SKM-1 (cell line): ENCODE measurements around the gene GNG14.
"Not testable (repeated sequence)": the region's sequence is repeated elsewhere in the genome, so short reads cannot be mapped to it uniquely, and the experiment has no call there.

Source experiments
- DNase-seq: peaks from one replicate; lab custom pipeline; 2025; ENCODE audit not compliant: unreplicated experiment; lab: John Stamatoyannopoulos, UW

GNG14 gene

GRCh38 chr19:12722566-12723380, 35.0 kb downstream of the GNG14 start:
- DNase-seq = peak; percentile 96

- DNase-seq = no peak
Observed at GRCh38 chr19:12723381-12723640, 35.5 kb downstream of the GNG14 start.

- peak; percentile 73 for DNase-seq
Observed at GRCh38 chr19:12723641-12724426, 36.0 kb downstream of the GNG14 start, which contains the start of gene TNPO2. Gene TNPO2, minus strand, starts transcription at chr19:12723932. Its CDS starts 2,955 bp downstream, at chr19:12720977.

- not testable (repeated sequence) for DNase-seq
Observed at GRCh38 chr19:12725612-12726011, 37.8 kb downstream of the GNG14 start.

- DNase-seq = no peak
Observed at GRCh38 chr19:12726988-12727316, 39.2 kb downstream of the GNG14 start.

- DNase-seq = no peak
Observed at GRCh38 chr19:12727745-12728433, 40.1 kb downstream of the GNG14 start.

- DNase-seq = no peak
Observed at GRCh38 chr19:12730064-12730463, 42.3 kb downstream of the GNG14 start.

GRCh38 chr19:12731337-12731736, 43.5 kb downstream of the GNG14 start:
- no peak for DNase-seq

- peak; percentile 32 for DNase-seq
Observed at GRCh38 chr19:12733369-12734214, 45.8 kb downstream of the GNG14 start.

GRCh38 chr19:12736995-12737834, 49.4 kb downstream of the GNG14 start, which contains the start of gene GET3:
Gene GET3, plus strand, starts transcription at chr19:12737497. Its CDS starts 9 bp downstream, at chr19:12737506.
- peak; percentile 97 for DNase-seq

GRCh38 chr19:12737835-12738351, 50.1 kb downstream of the GNG14 start:
- no peak for DNase-seq
